ENCODE results near the gene MCHR1. TPM values are rescaled to one million over a fixed set of nuclear protein-coding genes. Genes with fewer than 3 reads are reported as not detected.

The MCHR1 gene
- total and polyA plus RNA-seq, 9 of the 15 experiments (the other 6 are each of a cell fraction or from before 2014, with no cell fraction given): 0.03 to 0.50 TPM; not detected in 7

DNA sequence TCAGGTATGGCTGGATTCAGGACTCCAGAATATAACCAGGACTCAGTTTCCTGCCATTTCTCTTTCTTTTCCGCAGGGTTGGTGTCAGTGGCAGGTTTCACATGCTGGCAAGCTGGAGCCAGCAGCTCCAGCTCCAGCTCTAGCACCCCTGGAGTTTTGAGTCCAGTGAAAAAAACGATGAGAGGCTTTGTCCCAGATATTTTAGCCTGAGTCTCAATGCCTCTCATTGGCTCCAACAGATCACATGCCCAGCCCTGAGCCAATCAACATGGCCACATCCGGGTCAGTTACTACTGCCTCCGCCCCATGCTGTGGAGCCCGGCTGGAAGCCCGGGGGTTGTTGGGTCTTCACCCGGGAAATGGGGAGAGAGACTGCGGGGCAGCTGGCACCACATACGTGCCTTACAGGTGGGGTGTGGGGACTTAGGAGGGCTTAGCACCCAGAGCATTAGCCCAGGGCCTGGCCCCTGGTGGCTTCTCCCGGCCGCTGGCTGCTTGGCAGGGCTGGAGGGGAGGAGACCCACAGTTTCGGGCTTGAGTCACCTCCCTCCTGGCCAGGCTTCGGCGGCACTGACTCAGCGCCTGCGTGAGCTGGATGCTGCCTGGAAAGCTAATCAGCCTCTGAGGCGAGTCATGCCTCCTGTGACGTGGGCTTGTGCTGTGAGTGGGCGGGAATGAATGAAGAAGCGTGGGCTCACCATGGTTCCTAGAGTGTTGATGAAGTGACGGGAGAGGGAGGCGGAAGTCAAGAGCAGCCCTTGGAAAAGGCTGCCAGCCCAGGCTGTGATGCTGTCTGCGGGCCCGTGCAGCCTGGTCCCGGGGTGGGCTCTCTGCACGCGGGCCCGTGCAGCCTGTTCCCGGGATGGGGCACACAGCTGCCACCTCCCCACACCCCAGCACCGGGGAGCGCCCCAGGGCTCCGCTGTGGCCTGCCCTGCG, 27.5 kb upstream of the MCHR1 start (continued):
- TF ChIP-seq ZNF830 (CRISPR knock-in tag; IDR thresholded peaks at IDR 0.05) (no peak), HDAC8 (tag; IDR thresholded peaks at IDR 0.05) (no peak), ZC3H8 (IDR thresholded peaks at IDR 0.05) (no peak), MIER1 (IDR thresholded peaks at IDR 0.05; ENCODE audit: low read depth) (no peak), CREM (IDR thresholded peaks at IDR 0.05; ENCODE audit: low read depth) (peak; percentile 95), RBM25 (IDR thresholded peaks at IDR 0.05; ENCODE audit: low read depth, low read length, severe bottlenecking) (peak; percentile 55), HIVEP1 (CRISPR knock-in tag; IDR thresholded peaks at IDR 0.05) (no peak), TAF7 (tag; IDR thresholded peaks at IDR 0.05) (peak; percentile 48), POLR2H (tag; IDR thresholded peaks at IDR 0.05; ENCODE audit: low read depth) (peak; percentile 92), E2F3 (CRISPR knock-in tag; IDR thresholded peaks at IDR 0.05) (no peak), ZBTB17 (CRISPR knock-in tag; IDR thresholded peaks at IDR 0.05) (no peak), MEF2D (tag; conservative IDR thresholded peaks at IDR 0.05; ENCODE audit: low read depth) (no peak), FOS (IDR thresholded peaks at IDR 0.05; ENCODE audit: extremely low read depth, insufficient read length) (peak; percentile 77), ZNF143 (CRISPR knock-in tag; IDR thresholded peaks at IDR 0.05) (no peak), ASH1L (IDR thresholded peaks at IDR 0.05; ENCODE audit: borderline replicate concordance, low read depth, partially characterized antibody) (peak; percentile 58), ZBTB7A (IDR thresholded peaks at IDR 0.05; ENCODE audit: borderline replicate concordance, control insufficient read depth, low read depth, low read length) (peak; percentile 53; the same call in 1 of the 2 replicates), FOXM1 (IDR thresholded peaks at IDR 0.05; ENCODE audit: low read depth) (no peak), FOXM1 (CRISPR knock-in tag; IDR thresholded peaks at IDR 0.05; ENCODE audit: low read depth) (no peak), ZNF584 (CRISPR knock-in tag; IDR thresholded peaks at IDR 0.05; ENCODE audit: low read depth) (0 out of 2 replicates have a peak, but pooled peaks have one; percentile 33), TBP (optimal IDR thresholded peaks at IDR 0.05; ENCODE audit: low read depth, low read length) (peak; percentile 47), RNF2 (IDR thresholded peaks at IDR 0.05) (0 out of 2 replicates have a peak, but pooled peaks have one; percentile 72), CBX3 (IDR thresholded peaks at IDR 0.05; ENCODE audit: borderline replicate concordance in 1 of 2, low read length in 2 of 2) (peak in 1 of 2 experiments; percentile 41; a peak in 1 of 3 replicates), CBFA2T2 (conservative IDR thresholded peaks at IDR 0.05) (peak; percentile 58), ZNF445 (CRISPR knock-in tag; IDR thresholded peaks at IDR 0.05; ENCODE audit: low read depth) (no peak)
- TF ChIP-seq, protein P1, sequence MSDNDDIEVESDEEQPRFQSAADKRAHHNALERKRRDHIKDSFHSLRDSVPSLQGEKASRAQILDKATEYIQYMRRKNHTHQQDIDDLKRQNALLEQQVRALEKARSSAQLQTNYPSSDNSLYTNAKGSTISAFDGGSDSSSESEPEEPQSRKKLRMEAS (CRISPR knock-in tag; IDR thresholded peaks at IDR 0.05): peak; percentile 91
- TF ChIP-seq, protein P2, sequence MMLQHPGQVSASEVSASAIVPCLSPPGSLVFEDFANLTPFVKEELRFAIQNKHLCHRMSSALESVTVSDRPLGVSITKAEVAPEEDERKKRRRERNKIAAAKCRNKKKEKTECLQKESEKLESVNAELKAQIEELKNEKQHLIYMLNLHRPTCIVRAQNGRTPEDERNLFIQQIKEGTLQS (IDR thresholded peaks at IDR 0.05): peak; percentile 89
- TF ChIP-seq, protein P2 (CRISPR knock-in tag; conservative IDR thresholded peaks at IDR 0.05): no peak; the same call in 1 of the 2 replicates
- TF ChIP-seq, protein P3, sequence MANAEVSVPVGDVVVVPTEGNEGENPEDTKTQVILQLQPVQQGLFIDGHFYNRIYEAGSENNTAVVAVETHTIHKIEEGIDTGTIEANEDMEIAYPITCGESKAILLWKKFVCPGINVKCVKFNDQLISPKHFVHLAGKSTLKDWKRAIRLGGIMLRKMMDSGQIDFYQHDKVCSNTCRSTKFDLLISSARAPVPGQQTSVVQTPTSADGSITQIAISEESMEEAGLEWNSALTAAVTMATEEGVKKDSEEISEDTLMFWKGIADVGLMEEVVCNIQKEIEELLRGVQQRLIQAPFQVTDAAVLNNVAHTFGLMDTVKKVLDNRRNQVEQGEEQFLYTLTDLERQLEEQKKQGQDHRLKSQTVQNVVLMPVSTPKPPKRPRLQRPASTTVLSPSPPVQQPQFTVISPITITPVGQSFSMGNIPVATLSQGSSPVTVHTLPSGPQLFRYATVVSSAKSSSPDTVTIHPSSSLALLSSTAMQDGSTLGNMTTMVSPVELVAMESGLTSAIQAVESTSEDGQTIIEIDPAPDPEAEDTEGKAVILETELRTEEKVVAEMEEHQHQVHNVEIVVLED (CRISPR knock-in tag; IDR thresholded peaks at IDR 0.05): no peak

All from K562 (cell line).